ELF-1 (cell line): ENCODE results near the gene RPL29.

ENCODE experiments used
- DNase-seq: peaks from one replicate; pipeline ENCODE4 v3.0.0-alpha.2; 2016; ENCODE audit warnings: low read depth, low spot score

The RPL29 gene

DNA sequence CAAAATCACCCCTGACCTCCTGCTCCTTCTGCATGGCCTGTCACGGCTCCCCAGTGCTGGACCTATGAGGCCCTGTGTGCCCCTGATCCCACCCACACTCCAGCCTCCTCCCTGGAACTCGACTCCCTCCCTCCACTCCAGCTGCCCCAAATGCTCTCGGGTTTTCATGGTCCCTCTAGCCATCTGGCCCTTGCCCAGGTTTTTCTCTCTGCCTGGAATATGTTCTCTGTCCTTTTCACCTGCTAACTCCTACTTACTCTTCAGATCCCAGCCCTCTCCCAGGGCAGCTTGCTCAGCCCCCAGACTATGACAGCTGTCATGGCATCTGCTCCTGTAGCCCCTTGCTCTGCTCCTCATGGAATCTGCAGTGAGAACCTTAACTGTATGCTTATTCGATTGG lies 30.3 kb upstream of the RPL29 start:
- DNase-seq: no peak

DNA sequence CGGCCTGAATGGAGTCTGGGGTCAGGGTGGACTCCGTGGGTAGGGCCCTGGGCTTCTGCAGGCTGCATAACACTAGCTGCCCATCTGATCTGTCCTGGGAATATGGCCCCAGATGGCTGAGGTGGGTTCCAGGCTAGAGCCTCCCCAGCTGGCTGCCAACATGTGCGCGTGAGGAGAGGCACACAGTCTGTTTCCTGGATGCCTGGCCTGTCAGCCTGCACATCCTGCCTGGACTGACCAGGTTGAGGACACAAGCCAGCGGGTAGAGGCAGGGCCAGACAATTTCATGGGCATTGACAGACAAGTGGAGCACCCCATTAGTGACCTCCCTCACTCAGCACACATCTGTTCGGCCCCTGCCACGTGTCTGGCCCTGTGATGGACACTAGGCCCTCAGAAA lies 29.8 kb upstream of the RPL29 start:
- DNase-seq: no peak

DNA sequence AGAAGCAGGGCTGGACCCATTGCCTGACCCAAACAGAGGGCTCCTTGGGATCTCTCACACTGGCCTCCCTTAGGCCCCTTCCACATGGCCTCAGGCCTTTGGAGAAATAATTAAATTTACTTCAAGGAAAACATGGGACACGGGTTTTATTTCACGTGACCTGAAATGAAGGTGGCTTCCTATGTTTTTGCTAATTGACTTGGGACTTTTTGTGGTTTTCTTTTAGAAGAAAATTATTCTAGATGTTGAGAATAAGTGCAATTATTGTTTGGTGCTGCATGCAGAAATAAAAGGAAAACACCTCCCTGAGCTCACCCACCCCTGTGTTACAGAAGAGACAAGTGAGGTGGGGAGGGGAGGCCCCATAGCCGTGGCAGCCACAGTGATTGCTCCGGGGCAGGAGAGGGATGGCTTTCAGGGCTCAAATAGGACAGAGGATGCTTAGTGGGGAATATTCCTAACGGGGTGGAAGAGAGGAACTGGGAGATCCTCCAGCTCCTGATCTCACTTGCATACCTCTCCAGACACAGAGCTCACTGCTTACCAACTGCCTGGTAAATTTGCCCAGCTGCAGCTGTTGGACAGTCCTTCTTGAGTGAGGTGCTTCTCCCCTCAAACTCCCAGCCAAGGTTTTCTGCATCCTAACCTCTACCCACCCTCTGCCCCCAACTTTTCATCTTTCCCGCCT lies 29.2 kb upstream of the RPL29 start:
- no peak for DNase-seq

DNA sequence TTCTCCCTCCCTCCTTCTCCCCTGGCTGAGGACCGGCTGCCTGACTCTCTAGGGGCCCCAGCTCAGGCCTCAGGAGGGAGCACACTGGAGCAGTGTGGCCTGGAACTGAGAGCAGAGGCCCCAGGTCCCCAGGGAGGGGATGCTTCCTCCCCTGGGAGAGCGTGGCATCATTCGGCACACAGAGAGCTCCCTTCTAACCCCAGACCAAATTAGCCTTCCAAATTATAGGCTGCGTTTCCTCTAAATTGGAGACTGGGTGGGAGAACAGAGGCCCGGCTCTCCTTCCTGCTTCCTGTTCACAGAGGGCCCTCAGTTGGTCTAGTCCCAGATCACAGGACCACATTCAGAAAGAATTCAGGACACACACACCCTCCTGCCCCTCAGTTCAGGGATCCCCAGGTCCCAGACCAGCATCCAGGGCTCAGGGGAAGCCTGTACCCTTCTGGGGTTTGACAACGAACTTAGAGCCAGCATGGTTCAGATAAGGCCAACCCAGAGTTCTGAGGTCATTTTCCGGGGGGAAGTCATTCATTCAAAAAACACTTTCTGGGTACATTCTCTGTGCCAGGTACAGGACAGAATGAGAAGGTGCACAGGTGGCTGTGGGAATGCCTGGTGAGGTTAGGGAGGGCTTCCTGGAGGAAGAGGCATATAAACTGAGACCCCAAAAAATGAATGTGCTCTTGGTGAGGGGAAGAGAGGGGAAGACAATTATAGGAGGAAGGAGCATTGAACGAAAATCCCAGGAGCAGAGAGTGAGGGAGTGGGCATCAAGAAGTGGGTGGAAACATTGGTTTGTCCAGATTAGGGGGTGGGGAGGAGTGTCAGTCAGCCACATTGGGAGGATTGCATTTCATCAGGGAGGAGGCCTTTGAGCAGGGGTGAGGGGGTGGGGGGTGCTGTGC lies 28.4 kb upstream of the RPL29 start:
- DNase-seq: no peak

DNA sequence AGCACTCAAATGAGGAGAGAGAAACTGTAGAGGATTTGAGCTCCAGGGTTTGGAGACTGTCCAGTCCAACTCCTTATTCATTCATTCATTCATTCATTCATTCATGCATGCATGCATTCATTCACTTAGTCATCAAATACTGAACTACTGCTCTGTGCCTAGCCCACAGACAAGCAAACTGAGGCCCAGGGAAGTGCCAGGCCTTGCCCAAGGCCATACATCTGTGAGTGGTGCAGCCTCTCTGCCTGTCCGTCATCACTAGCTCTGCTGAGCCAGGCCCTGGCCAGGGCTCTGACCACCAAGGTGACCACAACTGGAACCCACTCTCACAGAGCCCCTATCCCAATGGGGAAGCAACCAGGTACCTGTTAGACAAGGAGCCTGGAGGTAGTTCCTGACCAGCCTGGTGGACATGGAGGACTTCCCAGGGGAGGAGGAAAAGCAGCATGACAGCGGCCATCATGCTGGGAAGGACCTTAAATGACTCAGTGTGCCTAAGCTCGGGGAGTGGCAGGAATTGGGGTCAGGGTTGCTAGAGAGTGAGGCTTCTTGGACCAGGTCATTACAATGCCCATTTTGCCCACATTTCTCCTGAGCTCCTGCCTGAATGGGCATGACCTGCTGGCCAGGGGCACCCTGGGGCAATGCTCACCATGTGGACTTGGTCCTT lies 27.5 kb upstream of the RPL29 start:
- DNase-seq: no peak

DNA sequence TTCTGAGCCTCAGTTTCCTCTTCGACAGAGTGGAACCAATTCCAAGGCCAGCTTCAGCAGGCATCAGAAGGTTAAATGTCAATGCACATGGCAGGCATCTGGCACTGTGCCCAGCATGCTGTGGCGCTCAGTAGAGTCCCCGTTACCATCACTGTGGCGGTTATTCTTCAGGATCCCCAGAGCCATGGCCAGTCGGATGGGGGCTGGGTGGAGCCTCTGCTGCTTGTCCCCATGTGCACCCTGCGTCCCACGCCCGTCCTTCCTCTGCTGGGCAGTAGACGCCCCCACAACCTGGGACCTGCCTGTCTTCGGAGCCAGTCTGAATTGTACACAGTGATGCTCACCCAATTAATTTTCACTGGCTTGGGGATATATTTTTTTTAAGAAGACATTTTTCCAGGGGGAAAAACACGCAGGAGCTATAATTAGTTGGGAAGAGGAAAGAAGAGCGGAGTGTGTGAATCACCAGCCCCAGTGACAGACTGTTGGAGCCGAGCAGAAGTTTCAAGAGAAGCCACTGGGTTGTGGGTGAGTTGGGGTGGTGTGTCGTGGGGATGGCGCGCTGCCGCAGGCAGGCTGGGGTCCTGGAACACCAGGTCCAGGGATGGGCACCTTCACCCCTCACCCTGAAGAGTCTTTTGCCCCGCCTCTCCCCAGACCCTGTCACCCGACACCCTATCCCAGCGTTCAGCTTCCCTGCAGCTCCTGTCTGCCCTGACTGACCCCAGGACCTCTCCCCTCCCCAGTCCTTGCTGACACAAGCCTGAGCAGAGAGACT lies 26.8 kb upstream of the RPL29 start:
- DNase-seq: no peak

DNA sequence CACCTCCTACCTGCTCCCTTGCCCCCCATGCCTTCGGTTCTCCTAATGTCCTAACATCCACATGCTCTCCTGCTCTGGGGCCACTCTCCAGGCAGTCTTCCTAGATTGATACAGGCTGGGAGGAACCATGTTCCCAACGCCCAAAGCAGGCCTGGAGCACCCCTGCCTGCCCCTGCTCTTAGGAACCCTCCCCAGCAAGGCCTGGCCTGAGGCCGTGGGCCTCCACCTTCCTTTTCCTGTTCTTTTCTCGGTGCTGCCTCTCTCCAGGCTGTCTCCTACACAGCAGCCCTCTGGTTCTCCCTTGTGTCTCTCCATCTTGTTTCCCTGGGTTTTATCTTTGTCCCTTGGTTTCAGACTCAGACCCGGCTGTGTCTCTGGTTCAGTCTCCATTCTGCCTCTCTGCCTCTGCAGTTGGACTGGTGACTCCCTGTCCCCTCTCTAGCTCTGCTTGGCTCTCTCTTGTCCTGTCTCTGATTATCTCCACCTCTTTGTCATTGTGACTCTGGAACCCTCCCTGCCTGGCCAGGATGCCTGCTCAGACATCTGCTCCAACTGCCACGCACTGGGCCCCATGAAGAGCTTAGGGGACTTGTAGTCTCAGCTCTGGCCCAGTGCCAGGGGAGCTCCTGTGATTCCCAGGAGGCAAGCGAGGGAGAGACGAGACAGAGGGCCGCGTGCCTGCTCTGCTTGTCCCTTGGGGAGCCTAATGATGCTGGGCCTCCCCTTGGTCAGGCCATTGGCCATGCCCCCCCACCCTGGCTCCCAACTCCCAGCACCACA lies 26.0 kb upstream of the RPL29 start:
- DNase-seq: no peak

DNA sequence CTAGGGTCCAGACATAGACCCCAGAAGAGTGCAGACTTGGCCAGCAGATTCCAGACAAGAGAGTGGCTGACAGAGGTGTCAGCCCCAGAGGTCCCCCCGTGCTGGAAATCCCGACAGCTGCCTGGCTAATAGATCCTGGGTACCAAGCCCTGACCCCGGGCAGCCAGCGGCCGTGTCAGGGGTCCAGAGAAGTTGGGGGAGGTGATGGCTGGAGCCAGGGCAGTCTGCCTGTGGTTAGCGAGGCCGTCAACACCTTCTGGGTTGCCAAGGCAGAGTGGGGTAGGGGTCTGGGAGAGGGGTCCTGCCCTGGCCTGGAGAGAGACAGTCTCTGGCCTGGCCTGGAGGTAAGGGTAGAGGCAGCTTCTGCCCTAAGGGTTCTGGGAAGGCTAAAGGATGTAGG lies 25.1 kb upstream of the RPL29 start:
- no peak for DNase-seq

DNA sequence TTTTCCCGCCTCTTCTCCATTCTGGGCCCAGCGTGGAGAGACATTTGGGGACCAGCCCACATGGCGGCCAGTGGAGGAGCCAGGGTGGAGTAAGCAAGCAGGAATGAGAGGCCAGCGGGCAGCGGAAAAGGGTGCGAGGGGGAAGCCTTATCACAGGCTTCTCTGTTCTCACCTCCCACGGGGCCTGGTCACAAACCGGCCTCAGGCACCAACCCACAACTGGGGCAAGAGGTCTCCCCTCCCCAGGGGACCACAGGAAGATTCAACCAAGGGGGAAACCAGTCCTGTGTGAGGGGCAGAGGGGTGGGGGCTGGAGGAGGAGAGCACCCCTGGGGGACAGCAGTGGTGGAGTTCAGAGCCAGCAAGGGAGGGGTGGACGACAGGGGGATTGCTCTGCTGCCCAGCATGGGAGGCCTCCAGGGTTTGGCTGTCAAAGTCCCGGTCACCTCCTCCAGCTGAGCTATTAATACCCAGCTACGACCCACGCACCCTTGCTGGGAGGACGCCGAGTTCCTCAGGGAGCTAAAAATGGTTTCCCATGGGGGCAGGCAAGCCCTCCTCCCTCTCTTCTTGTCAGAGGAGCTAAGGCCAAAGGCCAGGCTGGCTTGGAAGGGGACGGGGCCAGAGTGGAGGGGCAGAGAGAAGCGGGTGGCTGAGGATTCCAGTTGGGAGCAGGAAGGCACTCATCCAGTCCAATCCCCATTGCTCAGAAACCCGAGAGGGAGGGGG lies 23.8 kb upstream of the RPL29 start:
- no peak for DNase-seq

DNA sequence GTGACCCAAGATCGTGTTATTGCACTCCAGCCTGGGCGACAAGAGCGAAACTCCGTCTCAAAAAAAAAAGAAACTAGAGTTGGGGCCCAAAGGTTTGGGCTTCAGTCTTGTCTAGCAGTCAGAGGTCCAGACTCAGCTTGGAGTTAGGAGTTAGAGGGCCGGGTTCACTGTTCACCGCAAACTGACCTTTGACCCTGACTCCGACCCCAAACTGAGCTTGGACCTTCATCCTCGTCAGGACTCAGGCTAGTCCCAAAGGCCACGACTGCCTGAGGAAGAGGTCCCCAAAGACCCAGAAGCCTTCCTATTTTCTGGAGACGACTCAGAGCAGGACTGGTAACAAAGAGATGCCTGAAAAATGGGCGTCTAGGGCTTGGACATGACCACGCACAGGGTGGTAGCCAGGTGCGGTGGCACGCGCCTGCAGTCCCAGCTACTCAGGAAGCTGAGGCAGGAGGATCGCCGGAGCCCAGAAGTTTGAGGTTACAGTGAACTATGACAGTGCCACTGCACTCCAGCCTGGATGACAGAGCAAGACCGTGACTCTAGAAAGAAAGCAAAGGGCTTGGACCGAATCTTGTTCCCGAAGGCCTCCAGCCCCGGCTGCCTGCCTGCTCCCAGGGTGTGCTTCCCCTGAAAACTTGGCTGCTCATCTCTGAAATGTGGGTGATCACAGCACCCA lies 22.8 kb upstream of the RPL29 start:
- no peak for DNase-seq

DNA sequence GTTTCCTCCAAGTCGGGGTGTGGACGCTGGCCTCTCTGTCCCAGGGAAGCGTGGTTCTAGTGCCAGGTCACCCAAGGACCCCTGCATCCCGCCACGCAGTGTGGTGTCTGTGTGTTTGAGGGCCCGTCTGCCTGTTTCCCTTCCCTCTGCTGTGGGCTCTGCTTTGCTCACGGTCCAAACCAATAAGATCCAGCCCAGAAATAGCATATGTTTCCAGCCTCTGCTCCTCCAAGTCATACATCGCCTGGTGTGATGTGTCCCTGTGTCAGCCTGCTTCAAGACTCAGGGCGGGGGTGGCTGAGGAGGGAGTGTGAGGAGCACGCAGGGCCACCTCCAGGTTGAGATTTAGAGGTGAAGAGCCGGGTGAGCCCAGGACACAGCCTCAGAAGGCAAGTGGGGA lies 21.9 kb upstream of the RPL29 start:
- no peak for DNase-seq

DNA sequence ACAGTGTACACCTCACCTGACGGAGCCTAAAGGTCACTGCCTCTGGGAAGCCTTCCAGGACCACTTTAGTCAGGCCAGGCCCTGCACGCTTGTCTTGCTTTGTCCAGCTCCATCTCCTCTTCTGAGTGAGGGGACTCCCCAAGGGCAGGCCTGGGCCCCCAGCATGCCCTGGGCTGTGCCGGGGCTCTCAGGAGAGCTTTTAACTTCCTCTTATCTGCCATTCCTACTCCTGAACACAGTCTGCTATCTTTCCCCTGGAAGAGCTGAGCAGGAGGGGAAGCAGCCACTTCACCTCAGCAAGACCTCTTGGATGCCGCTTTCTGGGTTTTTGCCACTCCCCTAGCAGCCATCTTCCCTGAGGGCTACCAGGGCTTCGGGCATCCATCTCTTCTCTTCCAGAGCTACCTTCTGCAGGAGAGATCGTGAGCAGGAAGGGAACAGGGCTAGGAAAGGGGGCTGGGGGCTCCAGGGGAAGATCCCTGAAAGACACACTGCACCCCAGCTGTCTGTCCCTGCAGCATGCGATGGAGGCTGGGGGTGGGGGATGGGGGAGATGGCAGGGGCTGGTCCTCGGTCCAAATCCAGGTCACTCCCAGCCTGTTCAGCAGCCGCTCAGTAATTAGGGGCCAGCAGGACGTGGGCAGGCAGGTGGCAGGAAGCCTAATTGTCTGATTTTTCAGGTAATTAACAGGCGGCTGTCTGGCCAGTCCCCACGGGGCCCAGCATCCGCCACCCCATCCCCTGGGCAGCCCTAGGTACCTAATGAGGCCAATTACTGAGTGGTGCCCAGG lies 19.9 kb upstream of the RPL29 start:
- DNase-seq: no peak

DNA sequence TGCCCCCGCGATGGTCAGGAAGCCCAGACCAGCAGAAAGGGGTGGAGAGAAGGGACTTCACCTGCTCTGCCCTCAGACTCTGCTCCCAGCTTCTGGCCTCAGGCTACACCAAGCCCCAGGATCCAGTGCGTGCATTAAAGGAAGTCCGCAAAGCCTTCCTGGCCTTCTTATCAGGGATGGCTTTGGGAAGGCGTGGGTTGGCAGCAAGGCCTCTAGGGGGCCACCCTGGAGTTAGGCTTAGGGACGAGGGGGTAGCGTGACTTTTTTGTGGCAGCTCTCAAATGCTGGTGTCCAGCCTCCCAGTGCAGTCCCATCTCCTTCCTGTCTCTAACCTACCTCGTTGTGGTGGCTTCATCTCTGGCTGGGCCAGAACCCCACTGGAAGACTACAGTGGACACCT lies 18.9 kb upstream of the RPL29 start:
- peak; percentile 64 for DNase-seq

DNA sequence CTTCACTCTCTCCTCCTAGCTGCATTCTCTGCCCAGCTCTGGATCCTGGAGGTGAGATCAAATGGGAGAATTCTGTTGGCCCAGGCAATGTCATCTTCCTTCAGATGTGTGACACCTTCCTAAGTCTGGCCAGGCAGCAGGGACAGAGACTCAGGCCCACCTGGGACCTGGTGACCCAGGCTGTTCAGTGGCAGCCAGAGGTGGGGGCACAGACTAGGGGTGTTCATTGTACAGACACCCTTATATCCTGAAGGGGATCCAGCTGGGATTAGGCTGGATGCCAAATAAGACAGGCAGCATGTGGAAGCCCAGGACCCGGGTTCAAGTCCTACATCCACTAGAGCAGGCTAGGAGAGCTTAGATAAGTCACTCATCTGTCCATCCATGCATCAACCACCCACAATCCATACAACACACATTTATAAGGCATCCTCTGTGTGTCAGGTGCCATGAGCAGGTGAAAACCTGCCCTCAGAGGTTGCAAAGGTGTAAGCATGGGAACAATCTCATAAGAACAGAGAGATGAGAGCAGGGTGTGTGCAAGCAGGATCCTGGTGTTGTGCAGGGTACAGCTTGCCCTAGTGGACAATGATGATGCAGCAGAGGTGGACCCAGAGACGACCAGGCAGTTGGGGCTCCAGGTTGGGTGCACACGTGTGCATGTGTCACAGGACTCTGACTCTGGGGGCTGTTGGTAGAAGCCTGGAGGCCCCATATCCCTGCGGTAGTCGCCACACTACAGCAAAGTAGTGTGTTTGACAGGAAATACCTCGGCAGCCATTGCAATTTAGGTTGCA lies 18.3 kb upstream of the RPL29 start:
- no peak for DNase-seq

DNA sequence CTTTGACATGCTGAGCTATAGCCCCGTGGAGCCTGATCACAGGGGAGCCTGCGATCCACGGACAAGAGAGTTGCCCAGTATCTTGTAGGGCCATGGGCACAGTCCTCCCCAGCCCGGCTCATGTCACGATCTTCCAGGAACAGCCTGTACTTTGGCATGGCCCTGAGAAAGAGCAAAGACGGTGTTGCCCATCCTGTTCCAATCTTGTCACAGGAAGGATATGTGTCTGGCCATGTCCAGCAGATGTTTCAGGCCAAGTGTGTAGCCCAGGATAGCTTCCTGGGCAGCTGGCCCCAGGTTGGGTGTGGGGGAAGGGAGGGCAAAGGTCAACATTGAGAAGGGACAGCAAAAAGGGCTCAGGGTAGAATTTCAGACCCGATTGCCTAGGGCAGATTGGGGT lies 17.0 kb upstream of the RPL29 start:
- DNase-seq: no peak

DNA sequence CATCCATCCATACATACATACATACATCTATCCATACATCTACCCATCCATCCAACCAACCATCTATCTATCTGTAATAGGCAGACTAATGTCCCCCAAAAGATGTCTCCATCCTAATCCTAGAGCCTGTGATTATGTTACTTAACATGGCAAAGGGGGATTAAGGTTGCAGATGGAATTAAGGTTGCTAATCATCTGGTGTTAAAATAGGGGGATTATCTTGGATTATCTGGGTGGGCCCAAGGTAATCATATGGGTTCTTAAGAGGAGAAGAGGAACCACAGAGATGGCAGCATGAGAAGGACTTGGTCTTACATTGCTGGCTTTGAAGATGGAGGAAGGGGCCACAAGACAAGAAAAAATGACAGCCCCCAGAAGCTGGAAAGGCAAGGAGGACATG lies 14.7 kb upstream of the RPL29 start:
- DNase-seq: no peak

DNA sequence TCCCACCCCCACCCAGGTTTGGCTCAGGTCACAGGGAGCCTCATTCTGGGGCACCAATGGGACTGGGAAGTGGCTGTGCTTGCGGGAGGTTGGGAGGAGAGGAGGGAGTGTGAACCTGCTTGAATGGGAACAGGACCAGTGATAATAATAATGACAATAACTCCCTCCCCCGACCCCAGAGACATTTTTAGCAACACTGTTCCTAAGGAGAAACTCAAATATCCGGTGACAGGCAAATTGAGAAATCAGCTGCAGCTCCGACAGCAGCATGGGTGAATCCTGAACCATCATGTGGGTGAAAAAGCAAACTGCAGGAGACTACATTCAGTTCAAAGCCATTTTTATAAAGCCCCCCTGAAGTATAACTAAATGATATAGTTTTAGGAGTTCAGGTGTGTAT lies 11.6 kb upstream of the RPL29 start:
- no peak for DNase-seq

DNA sequence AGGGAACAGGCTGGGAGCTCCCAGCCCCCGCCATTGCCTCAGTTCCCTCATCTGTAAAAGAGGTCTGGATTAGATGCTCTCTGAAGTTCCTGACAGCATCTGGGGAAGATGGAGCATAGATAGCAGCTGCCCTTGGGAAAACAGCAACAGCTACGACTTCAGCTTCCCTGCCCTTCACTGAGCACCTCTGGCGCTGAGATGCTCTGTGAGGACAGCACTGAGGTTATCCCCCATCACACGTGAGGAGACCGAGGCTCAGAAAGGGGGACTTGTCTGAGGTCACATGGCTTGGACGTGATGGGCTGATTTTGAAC lies 11.1 kb upstream of the RPL29 start:
- DNase-seq: no peak
